Measurements from ENCODE around the gene HIVEP2.

DNA sequence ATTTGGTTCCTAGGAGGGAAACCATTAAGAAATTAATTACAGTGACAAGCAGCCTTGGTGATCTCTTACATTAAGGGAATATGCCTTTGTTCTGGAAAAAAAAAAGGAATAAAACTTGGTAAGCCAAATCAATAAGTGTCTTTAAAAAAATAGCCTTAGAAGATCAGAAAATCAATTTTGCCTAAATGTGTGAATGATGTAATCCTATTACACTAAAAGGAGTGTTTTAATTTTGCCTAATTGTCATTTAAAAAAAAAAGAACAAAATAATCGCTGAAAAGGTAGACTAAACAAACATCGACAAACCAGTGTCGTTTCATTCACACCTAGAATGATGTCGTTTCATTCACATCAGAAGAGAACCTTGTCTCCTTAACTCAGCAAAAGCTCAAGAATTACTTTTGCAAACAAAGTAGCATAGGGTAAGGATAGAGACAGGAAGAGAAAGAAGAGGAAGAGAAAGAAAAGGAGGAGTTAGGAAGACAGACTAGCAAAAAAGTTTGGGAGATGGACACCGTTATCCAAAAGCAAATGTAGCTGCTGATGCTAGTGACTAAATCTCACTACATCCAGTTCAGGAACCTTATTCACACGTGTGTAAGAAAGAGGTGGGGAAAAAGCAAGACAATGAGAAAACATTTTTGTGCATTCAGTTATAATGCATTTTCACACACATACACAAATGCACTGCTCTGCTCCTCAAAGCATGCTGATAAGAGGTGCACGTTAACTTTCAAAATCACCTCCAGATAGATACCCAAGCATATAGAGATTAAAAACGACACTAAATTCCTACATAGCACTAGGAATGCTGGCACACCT is 60.6 kb downstream of the HIVEP2 start:
- TF ChIP-seq, protein P1, sequence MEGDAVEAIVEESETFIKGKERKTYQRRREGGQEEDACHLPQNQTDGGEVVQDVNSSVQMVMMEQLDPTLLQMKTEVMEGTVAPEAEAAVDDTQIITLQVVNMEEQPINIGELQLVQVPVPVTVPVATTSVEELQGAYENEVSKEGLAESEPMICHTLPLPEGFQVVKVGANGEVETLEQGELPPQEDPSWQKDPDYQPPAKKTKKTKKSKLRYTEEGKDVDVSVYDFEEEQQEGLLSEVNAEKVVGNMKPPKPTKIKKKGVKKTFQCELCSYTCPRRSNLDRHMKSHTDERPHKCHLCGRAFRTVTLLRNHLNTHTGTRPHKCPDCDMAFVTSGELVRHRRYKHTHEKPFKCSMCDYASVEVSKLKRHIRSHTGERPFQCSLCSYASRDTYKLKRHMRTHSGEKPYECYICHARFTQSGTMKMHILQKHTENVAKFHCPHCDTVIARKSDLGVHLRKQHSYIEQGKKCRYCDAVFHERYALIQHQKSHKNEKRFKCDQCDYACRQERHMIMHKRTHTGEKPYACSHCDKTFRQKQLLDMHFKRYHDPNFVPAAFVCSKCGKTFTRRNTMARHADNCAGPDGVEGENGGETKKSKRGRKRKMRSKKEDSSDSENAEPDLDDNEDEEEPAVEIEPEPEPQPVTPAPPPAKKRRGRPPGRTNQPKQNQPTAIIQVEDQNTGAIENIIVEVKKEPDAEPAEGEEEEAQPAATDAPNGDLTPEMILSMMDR (IDR thresholded peaks at IDR 0.05) = no peak
- no peak for TF ChIP-seq POLR2A (IDR thresholded peaks at IDR 0.05)
